ENCODE data around the gene TNS1.

Gene TNS1

GRCh38 chr2:218015586-218016521 is 13.1 kb upstream of the TNS1 start:
- no peak for DNase-seq

GRCh38 chr2:218014706-218015585 is 12.2 kb upstream of the TNS1 start:
- DNase-seq, result no peak

- no peak for DNase-seq
These were observed 10.5 kb upstream of the TNS1 start for GRCh38 chr2:218013289-218013688.

- no peak for DNase-seq
These were observed 9.5 kb upstream of the TNS1 start for GRCh38 chr2:218012284-218012683.

GRCh38 chr2:218011653-218012040 is 8.9 kb upstream of the TNS1 start:
- DNase-seq, result no peak

- DNase-seq, result no peak
These were observed 8.3 kb upstream of the TNS1 start for GRCh38 chr2:218010984-218011652.

- no peak for DNase-seq
These were observed 7.6 kb upstream of the TNS1 start for GRCh38 chr2:218010140-218010983.

- no peak for DNase-seq
These were observed 7.0 kb upstream of the TNS1 start for GRCh38 chr2:218009765-218010139.

GRCh38 chr2:218009231-218009630 is 6.4 kb upstream of the TNS1 start:
- no peak for DNase-seq

- DNase-seq, result no peak
These were observed 5.6 kb upstream of the TNS1 start for GRCh38 chr2:218008060-218009040.

GRCh38 chr2:218006741-218007140 is 3.9 kb upstream of the TNS1 start:
- DNase-seq, result no peak

GRCh38 chr2:218005486-218005885 is 2.7 kb upstream of the TNS1 start:
- no peak for DNase-seq

GRCh38 chr2:218005028-218005427 is 2.2 kb upstream of the TNS1 start:
- no peak for DNase-seq

GRCh38 chr2:218003981-218004419 is 1.2 kb upstream of the TNS1 start:
- DNase-seq, result no peak

GRCh38 chr2:218003281-218003944 is 618 bp upstream of the TNS1 start:
- no peak for DNase-seq

GRCh38 chr2:218002143-218002844 is 501 bp downstream of the TNS1 start:
- DNase-seq, result no peak

- no peak for DNase-seq
These were observed 1.2 kb downstream of the TNS1 start for GRCh38 chr2:218001629-218002028.

- DNase-seq, result no peak
These were observed 2.7 kb downstream of the TNS1 start for GRCh38 chr2:218000136-218000535.

GRCh38 chr2:217999595-217999959 is 3.2 kb downstream of the TNS1 start:
- no peak for DNase-seq
